NT2/D1 (cell line): ENCODE measurements around the gene ZFYVE21.

Experiments
- SUZ12 ChIP-seq: IDR thresholded peaks from 2 replicates; pipeline ENCODE4 v1.6.1; 2011; ENCODE audit not compliant: insufficient read length, insufficient read depth; ENCODE audit errors: extremely low read depth
- YY1 ChIP-seq: IDR thresholded peaks from 2 replicates; pipeline ENCODE4 v1.6.1; 2011; ENCODE audit not compliant: insufficient read length, insufficient read depth
- ZNF274 ChIP-seq: IDR thresholded peaks from 2 replicates; pipeline ENCODE4 v1.6.1; 2011; ENCODE audit warnings: mild to moderate bottlenecking, low read depth, low read length

- TF ChIP-seq ZNF274 (no peak), YY1 (no peak), SUZ12 (no peak)
Observed at GRCh38 chr14:103731916-103732867, 16.6 kb downstream of the ZFYVE21 start.
